GM10266 (cell line): ENCODE results near the gene ERCC4.
"Not testable (repeated sequence)": the region's sequence is repeated elsewhere in the genome, so short reads cannot be mapped to it uniquely, and the experiment has no call there.

ENCODE experiments used
- DNase-seq: peaks from one replicate; pipeline ENCODE4 v3.0.0; 2012; ENCODE audit errors: extremely low spot score
- TF ChIP-seq, protein P1 (sequence below): IDR thresholded peaks from 2 replicates; pipeline ENCODE4 v1.5.1; 2012; ENCODE audit warnings: mild to moderate bottlenecking, low read depth; ENCODE audit not compliant: control insufficient read depth, insufficient read depth; ENCODE audit errors: missing control alignments

ERCC4 gene

DNA sequence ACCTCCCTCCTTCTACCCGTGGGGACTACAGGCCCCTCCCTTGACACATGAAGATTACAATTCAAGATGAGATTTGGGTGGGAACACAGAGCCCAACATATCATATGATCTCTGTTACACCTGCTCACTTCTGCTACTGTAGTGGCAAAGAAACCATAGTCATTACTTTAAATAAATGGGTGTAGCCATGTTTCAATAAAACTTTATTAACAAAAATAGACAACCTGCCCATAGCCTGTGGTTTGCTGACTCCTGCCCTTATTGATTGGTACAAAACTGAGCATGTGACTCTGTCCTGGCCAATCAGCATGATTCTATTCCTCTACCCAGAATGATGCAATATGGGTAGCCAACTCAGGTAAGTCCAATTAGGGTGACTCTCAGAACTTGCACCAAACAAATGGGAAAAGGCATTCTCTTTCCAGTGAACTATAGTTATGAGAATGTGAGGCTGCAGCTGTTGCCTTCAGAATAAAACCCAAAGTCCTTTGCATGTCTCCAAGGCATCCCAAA is 15.7 kb upstream of the ERCC4 start:
- DNase-seq, result no peak
- TF ChIP-seq, protein P1, sequence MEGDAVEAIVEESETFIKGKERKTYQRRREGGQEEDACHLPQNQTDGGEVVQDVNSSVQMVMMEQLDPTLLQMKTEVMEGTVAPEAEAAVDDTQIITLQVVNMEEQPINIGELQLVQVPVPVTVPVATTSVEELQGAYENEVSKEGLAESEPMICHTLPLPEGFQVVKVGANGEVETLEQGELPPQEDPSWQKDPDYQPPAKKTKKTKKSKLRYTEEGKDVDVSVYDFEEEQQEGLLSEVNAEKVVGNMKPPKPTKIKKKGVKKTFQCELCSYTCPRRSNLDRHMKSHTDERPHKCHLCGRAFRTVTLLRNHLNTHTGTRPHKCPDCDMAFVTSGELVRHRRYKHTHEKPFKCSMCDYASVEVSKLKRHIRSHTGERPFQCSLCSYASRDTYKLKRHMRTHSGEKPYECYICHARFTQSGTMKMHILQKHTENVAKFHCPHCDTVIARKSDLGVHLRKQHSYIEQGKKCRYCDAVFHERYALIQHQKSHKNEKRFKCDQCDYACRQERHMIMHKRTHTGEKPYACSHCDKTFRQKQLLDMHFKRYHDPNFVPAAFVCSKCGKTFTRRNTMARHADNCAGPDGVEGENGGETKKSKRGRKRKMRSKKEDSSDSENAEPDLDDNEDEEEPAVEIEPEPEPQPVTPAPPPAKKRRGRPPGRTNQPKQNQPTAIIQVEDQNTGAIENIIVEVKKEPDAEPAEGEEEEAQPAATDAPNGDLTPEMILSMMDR, result no peak

DNA sequence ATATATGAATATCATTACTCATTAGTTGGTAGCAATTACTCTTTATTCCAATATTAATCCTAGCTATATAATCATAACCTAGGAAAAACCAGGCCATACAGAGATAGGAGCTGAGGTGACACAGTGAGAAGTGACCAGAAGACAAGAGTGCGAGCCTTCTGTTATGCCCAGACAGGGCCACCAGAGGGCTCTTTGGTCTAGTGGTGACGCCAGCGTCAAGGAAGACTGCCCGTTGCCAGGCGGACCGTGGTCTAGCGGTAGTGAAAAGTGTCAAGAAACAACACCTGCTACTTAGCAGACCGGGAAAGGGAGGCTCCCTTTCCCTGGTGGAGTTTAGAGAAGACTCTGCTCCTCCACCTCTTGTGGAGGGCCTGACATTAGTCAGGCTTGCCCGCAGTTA is 15.1 kb upstream of the ERCC4 start:
- TF ChIP-seq, protein P1, result peak; percentile 31
- not testable (repeated sequence) for DNase-seq

DNA sequence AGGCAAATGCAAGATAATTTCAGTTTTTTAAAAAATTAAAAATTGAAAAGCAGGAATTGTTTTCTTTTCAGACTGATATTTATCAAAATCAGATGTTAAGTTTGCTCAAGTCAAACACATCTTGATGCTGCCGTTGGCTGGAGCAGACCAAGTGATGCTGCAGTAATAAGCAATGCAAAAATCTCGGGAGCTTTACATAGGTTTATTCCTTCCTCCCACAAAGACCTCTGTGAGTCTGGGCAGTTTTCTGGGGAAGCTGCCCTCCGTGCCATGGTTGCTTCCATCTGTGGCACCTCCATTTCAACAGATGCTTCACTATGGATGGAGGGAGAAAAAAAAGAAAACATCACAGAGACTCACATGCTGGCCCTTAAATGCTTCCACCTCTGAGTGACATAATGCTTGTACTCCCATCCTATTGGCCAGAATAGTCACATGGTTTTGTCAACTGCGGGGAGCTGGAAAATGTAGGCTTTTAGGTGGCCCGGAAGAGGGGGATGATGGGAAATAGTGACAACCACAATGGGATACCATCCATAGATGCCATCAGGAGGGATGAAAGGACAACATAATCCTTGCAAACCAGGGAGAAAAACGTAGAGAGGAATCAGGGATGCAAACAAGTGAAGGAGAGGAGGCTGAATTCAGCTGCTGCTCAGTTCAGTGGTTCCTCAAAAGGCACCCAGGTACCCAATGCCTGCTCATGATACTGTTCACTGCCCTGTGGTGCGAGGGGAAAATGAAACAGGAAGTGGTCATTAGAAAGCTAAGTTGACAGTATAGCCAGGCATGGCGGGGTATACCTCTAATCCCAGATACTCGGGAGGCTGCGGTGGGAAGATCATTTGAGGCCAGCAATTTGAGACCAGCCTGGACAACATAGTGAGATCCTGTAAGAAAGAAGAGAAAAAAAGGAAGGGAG is 13.5 kb upstream of the ERCC4 start:
- DNase-seq, result no peak
- TF ChIP-seq, protein P1, result no peak

DNA sequence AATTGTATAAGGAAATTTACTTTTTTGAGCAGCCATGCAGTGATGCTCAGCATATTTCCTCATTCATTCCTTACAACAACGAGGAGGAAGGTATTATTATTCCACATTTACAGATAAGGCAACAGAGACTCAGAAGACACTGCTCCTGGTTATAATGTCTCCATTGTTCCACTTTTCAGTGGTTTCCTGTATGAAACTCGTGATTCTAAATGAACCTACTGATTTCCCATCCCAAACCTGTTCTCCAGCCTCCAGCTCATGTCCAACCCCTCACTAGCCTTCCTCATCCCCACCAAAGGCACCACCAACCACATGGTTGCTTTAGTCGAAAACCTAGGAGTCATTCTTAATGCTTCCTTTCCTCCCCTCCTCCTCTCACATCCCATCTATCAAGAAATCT is 12.5 kb upstream of the ERCC4 start:
- no peak for DNase-seq
- TF ChIP-seq, protein P1, result no peak

DNA sequence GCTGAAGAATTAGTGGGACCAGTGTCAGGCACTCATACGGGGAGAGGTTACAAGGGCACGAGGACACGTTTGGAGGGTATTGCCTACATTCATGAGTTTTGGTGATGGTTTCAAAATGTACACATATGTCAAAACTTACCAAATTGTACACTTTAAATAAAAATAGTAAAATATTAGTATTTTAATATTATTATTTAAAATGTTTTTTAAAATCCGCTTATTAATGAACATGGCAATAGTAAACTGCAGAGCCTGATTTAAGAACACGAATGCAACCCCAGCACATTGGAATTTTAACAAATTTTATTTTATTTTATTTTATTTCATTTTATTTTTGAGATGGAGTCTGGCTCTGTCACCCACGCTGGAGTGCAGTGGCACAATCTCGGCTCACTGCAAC is 10.9 kb upstream of the ERCC4 start:
- TF ChIP-seq, protein P1, result no peak
- DNase-seq, result no peak

DNA sequence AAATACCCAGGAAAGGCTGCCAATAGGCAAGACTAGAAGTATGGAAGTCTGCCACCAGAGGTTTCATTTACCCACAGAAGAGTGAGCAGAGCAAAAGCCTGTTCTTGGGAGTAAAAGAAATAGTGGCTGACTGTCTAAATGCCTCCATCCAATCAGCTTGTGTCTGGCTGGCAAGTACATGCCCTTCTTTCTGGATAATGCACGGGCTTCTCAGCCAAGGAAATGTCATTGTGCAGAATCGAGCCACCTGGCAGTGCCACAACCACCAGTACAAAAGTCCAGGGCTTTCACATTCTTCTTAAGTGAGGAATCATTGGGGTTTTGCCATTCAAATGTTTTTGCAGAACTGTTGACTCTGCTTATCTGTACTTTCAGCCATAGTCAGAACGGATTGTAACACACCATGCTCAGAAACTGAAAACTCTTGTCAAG is 10.1 kb upstream of the ERCC4 start:
- DNase-seq, result no peak

More for the DNA sequence above, 10.1 kb upstream of the ERCC4 start:
- TF ChIP-seq, protein P1, result no peak
